Stimulated activated CD8-positive, alpha-beta memory T cell treated with anti-CD3 and anti-CD28 coated beads, Interleukin-12 subunit alpha, Interleukin-12 subunit beta, amount 100 ng/mL, for 1 hour (primary cell): ENCODE measurements around the gene WDR82.

ENCODE experiments used
- DNase-seq: peaks from one replicate; pipeline ENCODE4 v3.0.0-alpha.2; 2020; ENCODE audit warnings: low read depth

WDR82 gene

GRCh38 chr3:52278510-52279069 lies at the start of gene WDR82:
WDR82 (minus strand) TSS chr3:52278649; CDS start chr3:52278361, 288 bp downstream.
- DNase-seq, result peak; percentile 96

- DNase-seq, result no peak
Observed at GRCh38 chr3:52327486-52328290, 49.2 kb upstream of the WDR82 start.

DNA sequence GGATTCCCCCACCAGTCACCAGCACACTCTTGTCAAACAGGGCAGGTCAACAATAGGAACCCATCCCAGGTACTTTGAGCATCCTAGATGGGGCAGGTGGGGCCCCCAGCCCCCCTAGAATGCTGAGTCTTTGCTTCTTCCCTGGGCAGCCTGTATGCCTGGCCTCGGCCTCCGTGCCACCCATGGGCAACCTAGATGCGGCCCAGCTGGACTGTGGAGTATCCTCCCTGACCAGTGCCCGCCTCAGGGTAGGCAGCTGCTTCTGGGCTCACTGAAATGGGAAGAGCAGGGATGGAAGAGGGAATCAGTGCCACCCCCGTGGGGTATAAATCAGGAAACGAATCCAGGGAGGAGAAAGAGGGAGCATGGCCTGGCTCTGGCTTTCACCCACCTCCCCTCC lies 48.5 kb upstream of the WDR82 start:
- no peak for DNase-seq

DNA sequence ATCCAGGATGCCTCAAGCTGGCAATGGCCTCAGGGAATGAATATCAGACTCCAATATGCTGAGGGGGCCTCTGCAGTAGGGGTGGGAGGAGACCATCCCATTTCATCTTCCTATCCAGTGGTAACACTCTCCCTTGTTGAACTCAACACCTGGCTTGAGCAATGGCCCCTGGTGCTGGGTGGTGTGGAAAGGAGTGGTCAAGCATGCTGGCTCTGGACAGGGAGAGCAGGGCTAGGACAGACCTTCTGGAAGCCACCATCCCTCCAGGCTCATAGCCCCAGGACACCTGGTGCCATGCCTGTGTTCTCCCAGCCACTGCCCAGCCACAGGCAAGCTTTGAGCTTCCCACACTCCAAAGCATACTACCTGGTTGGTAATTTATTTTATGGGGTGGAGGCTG lies 47.2 kb upstream of the WDR82 start:
- no peak for DNase-seq

- no peak for DNase-seq
Observed at GRCh38 chr3:52324676-52325075, 46.2 kb upstream of the WDR82 start.

DNA sequence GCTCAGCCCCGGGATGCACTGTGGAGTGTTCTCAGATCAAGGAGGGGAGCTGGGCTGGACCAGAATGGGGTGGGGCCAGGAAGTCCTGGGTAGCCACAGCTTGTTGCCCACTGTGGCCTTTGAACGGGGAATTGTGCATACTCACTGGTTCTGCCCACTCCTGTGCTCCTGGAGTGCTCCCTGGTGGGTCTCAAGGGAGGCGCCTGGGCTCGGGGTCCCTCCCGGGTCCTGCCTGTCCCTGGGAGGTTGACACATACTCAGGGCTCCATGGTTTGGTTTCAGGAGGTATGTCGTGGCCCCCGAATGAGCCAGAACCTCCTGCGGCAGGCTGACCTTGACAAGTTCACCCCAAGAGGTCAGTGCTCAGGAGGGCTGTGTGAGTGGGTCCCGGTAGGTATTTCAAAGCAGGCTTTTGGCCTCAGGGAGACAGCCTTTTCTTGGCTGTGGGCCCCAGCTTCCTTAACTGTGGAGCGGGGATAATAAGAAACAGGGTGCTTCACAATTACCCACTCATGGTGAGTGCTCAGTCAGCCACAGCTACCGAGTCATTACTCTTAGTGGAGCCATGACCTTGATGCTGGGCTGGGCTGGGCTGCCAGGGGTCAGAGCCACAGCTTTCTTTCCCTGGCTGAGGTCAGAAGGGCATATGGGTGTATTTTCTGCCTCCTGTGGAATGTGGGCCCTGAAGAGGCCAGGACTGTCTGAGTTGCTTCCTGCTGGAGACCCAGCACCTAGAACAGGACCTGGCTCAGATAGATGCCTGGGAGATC lies 45.3 kb upstream of the WDR82 start:
- no peak for DNase-seq

- no peak for DNase-seq
Observed at GRCh38 chr3:52322466-52322865, 44.0 kb upstream of the WDR82 start.

- no peak for DNase-seq
Observed at GRCh38 chr3:52321481-52321880, 43.0 kb upstream of the WDR82 start.

DNA sequence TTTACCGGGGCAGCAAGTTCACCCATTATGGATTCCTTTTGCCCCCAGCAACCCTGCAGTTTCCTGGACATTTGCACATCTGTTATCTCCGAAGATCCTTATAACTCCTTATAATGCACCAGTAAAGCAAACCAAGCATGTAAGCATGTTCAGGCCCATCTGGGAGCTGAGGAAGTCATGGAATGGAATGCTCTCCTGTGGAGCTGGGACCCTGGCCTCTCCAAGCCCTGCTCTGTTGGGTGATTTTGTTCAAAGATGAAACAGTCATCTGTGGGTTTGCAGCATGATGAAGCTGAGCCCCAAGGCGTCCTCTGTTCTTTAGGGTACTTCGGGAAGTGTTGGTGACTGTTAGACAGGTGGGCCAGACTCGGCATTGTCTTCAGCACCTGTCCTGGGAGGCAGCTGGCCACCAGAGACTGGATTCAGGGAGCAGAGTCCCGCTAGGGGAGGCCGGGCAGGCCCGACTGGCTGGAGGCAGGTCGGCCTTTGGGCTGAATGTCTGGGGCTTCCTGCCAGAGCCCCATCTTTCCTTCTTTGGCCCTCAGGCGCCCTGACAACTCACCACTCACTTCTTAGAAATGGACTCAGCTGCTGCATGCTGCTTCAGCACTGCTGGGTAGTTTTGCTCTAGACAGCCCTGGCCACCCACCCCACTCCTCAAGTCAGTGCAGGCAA lies 41.6 kb upstream of the WDR82 start:
- DNase-seq, result no peak

GRCh38 chr3:52318186-52318816 lies 39.9 kb upstream of the WDR82 start:
- no peak for DNase-seq

DNA sequence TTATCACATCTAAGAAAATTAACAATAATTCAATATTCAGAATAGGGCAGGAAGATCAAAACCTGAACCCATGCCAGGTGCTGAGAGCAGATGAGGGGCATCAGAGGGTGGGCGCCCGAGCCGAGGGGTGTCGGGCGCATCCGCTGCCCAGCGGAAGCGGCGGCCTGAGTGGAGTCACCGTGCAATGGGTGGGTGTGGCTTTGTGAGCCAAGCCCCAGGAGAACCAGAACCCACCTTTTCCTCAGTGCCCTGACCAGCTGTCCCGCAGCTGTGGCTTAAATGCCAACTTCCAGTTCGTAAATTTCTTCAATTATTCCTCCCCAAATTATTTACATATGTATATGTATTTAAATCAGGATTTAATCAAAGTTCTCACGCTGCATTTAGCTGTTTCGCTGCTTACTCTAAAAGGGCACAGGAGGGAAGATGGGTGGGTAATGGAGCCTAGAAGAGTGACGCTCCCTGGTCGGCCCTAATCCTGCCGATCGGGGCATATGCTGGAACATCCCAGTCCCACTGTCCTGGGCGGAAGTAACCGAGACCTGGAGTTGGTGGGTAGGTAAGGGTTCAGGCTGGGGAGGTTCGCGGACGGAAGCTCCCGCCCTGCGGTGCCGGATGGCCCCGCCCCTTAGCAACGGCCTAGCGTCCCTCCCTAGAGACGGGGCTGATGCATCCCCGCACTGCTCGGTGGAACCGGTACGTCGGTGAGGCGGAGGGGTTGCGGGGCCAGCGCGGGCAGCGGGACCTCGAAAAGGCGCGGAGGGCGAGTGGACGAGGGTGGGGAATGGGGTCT lies 39.0 kb upstream of the WDR82 start:
- peak; percentile 47 for DNase-seq

DNA sequence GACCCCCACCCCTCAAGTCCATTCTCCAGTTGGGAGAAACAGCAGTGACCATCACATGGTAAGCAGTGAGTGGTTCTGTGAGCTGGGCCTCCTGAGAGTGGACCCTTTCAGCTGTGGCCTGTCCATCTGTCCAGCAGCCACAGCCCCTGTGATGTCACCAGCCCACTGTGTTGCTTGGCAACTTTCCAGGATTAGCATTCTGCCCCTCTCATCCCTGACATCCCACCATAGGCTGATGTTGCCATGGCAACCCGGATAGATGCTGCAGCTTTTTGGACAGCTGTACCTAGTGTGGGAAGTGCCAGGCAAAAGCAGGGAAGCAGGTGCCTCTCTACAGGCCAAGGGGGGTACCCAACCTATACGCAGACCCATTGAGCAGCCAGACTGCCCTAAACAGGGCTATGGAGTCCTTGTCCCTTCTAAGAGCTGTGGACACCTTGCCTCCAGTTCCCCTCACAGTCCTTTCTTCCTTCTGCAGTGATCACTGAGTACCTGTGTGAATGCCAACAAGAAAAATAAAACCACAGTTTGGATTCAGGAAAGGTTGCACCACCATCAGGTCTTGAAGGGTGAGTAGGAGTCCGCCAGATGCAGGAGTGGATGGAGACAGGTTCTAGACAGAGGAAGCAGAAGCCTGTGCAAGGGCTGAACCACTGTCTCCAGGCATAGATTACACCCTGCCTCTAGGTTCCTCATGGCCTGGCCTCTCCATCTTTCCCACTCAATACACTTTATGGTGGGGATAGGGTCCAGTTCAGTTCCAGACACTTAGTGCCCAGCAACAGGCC lies 37.7 kb upstream of the WDR82 start, which contains the start of gene DNAH1:
TSS of gene DNAH1 (plus strand) at position 343 of the 788 bp plus-strand sequence. CDS start 6,124 bp downstream, outside the sequence.
- no peak for DNase-seq

DNA sequence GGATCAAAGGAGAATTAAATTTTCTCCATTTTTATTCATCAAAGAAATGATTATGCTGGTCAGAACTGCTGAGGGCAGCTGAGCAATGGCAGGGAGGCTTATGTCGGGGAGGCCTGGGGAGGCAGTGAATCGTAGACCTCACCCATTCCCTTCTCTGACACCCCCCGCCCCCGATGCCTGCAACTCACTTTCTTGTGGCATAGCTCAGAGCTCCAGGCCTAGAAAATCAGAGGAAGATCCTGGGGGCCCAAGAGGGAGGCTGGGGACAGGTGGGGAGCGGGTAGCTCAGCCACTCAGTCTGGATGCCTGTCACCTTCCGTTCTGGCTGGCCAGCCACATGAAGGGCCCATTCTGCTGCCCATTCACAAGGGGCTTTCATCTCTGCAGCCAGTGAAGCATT lies 36.6 kb upstream of the WDR82 start:
- DNase-seq, result no peak

DNA sequence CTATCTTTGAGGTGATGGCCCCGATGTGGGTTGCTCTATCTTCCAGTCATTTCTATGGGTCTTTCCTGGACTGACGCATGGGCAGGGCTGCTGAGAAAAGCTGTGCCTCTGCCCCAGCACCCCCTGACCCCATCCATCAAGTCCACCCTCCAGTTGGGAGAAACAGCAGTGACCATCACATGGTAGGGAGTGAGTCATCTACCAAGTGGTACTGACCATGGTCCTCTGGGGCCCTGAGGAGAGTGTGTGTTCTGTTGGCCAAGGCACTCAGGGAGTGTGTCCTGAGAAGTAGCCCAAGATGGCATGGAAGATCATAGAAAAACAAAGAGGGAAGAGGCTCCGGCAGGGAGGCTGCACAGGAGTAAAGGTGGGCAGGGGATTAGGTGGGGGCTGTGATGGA lies 36.0 kb upstream of the WDR82 start:
- DNase-seq, result no peak

DNA sequence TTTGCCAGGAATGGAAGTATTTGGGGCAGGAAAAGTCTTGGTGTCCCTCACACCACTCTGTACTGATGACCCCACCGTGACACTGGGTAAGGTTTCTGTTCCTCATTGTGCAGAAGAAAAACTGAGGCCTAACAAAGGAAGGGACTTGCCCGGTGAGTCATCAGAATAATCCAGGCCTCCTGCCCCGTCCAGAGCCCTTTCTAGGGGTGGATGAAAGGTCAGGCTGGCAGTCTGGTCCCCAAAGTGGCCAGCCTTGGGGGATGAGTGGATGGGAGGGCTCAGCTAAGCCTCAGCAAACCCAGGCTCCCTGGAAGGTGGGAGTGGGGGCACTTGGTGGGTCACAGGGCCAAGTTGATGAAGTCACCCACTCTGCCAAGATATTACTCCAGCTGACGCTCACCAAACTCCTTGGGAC lies 35.3 kb upstream of the WDR82 start:
- no peak for DNase-seq

DNA sequence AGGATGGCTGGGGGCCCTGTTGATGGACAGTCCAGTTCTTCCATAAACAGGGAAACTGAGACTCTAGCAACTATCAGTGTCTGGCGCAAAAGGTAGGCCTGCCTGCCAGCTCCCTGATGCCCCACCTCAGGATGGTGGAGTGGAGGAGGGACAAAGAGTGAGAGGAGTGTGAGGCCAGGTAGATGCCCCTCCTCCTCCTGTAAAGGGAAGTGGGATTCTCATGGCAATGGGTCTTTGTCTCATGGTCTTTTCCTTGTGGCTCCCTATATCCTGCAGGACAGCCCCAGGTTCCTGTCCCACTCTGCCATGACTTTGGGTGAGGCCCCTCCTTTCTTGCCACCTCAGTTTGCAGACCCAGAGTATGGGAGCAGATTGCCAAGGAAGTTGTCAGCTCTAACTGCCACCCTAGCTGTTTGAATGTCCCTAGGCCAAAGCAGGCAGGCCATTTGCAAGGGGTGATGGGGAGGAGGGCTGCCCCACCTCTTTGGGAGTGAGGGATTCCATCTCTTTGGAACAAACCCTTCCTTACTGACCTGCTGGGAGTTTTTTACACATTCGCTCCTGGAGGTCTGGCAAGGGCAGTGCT lies 34.8 kb upstream of the WDR82 start:
- DNase-seq, result no peak

DNA sequence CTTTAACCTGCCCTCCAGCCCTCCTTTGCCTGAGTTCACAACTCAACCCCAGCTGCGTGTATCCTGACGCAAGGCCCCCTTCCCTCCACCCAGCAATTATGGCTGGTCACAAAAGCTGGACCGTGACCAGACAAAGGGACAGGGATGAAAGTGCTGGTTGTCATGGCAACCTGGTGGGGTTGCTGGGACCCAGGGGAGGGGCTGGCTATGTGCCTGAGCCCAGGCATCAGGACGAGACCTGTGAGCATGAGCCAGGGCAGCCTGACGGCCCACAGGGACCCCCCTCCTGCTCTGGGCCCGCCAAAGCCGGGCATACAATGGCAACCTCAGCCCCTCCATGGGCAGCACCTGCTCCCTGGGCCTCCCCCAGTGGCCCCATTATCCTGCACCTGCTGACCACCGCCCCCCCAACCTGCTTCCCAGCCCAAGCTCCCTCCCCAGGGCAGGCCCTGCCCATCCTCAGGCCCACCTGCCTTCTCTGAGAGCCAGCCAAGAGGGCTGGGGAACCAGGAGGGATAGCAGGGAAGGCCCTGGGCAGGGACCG lies 33.2 kb upstream of the WDR82 start:
- no peak for DNase-seq

- peak; percentile 21 for DNase-seq
Observed at GRCh38 chr3:52310861-52311575, 32.6 kb upstream of the WDR82 start.

GRCh38 chr3:52308308-52308707 lies 29.9 kb upstream of the WDR82 start:
- DNase-seq, result no peak
